Spinal cord (tissue), 10 donors: ENCODE measurements around the gene LSMEM2. TPM values are rescaled to one million over a fixed set of nuclear protein-coding genes. Genes with fewer than 3 reads are reported as not detected.

Experiments
- DNase-seq, 6 donors: peaks; one replicate each; pipeline versions ENCODE4 v3.0.0 to v3.0.0-alpha.2; 2013 to 2015; ENCODE audit warnings: low spot score in 6 of 6, low read depth in 4 of 6
- H3K27ac ChIP-seq: one replicate; pipeline ENCODE4 v1.5.1; 2013; ENCODE audit warnings: low read depth, low read length, control low read depth
- H3K27me3 ChIP-seq: one replicate; pipeline ENCODE4 v1.6.1; 2013; ENCODE audit warnings: low read length; ENCODE audit not compliant: control insufficient read depth, insufficient read depth
- H3K36me3 ChIP-seq: one replicate; pipeline ENCODE4 v1.6.1; 2013; ENCODE audit warnings: low read length; ENCODE audit not compliant: control insufficient read depth, insufficient read depth
- H3K4me1 ChIP-seq: one replicate; pipeline ENCODE4 v1.6.1; 2013; ENCODE audit warnings: low read length; ENCODE audit not compliant: control insufficient read depth, insufficient read depth
- H3K4me3 ChIP-seq: one replicate; pipeline ENCODE4 v1.5.1; 2013; ENCODE audit warnings: low read depth, low read length, control low read depth
- H3K9me3 ChIP-seq: one replicate; pipeline ENCODE4 v1.6.1; 2013; ENCODE audit warnings: low read length; ENCODE audit not compliant: control insufficient read depth, insufficient read depth
- WGBS: methylation state at CpG from one replicate; pipeline ENCODE4 v1.1.5; 2013; ENCODE audit warnings: missing lambda C conversion rate; ENCODE audit not compliant: insufficient coverage; 5-methylcytosine and 5-hydroxymethylcytosine counted together
- polyA plus RNA-seq, 2 donors: library from polyadenylated mRNA; unstranded; fragments of 120-200 nt; gene quantifications; one replicate each; pipeline ENCODE4 v1.2.1, GENCODE V29; 2013; ENCODE audit not compliant: insufficient read length in 2 of 2
- total RNA-seq, 2 donors: library from RNA; depleted of rRNA in 1 of 2; stranded (reverse); fragments of 120-200 nt in 1 of 2; fragments of >200 nt in 1 of 2; gene quantifications; one replicate each; pipeline versions ENCODE4 v1.2.3 to v1.2.4, GENCODE V29; 2013 to 2014
- donor health status: healthy.

LSMEM2 gene
- total and polyA plus RNA-seq, 4 donors: 0.43 to 1.1 (median 0.44) TPM; not detected in 1

- DNase-seq: no peak
- Histone ChIP-seq H3K27me3 (no peaks in the 10 kb centered on the region), H3K4me3 (no peak overlapping the region), H3K27ac (no peak overlapping the region), H3K9me3 (no peaks in the 10 kb centered on the region), H3K4me1 (peaks cover 17% of the 10 kb centered on the region), H3K36me3 (peaks cover 47% of the 10 kb centered on the region)
- WGBS: 87% methylated on average over 1 of the region's 1 CpG
Measured at GRCh38 chr3:50287262-50287661, 8.4 kb downstream of the LSMEM2 start.

- no peaks in the 10 kb centered on the region for H3K9me3 ChIP-seq
- H3K27ac ChIP-seq: no peak overlapping the region
- DNase-seq: no peak
- peaks cover 28% of the 10 kb centered on the region for H3K4me1 ChIP-seq
- H3K27me3 ChIP-seq: no peaks in the 10 kb centered on the region
- H3K4me3 ChIP-seq: no peak overlapping the region
- H3K36me3 ChIP-seq: peaks cover 47% of the 10 kb centered on the region
- WGBS: 96% methylated on average over 22 of the region's 23 CpGs
Measured at GRCh38 chr3:50288387-50289007, 9.6 kb downstream of the LSMEM2 start.

- H3K9me3 ChIP-seq: no peaks in the 10 kb centered on the region
- H3K36me3 ChIP-seq: peaks cover 47% of the 10 kb centered on the region
- 90% methylated on average over 2 of the region's 6 CpGs for WGBS
- H3K4me1 ChIP-seq: peaks cover 29% of the 10 kb centered on the region
- no peaks in the 10 kb centered on the region for H3K27me3 ChIP-seq
- H3K27ac ChIP-seq: no peak overlapping the region
- DNase-seq: no peak
- no peak overlapping the region for H3K4me3 ChIP-seq
Measured at GRCh38 chr3:50289130-50289529, 10.2 kb downstream of the LSMEM2 start.

GRCh38 chr3:50290161-50290641 lies 11.3 kb downstream of the LSMEM2 start:
- 97% methylated on average over 6 of the region's 16 CpGs for WGBS
- DNase-seq: no peak
- H3K27ac ChIP-seq: no peak overlapping the region

GRCh38 chr3:50292159-50293078 lies 13.5 kb downstream of the LSMEM2 start, which contains the start of gene IFRD2:
IFRD2 (minus strand) TSS chr3:50292429; CDS start chr3:50292274, 155 bp downstream.
- Histone ChIP-seq H3K27me3 (no peaks in the 10 kb centered on the region), H3K36me3 (peaks cover 58% of the 10 kb centered on the region)

More at GRCh38 chr3:50290161-50290641, 11.3 kb downstream of the LSMEM2 start:
- H3K27me3 ChIP-seq: no peaks in the 10 kb centered on the region
- H3K36me3 ChIP-seq: peaks cover 53% of the 10 kb centered on the region
- H3K4me3 ChIP-seq: no peak overlapping the region
- peaks cover 29% of the 10 kb centered on the region for H3K4me1 ChIP-seq
- H3K9me3 ChIP-seq: no peaks in the 10 kb centered on the region

GRCh38 chr3:50293079-50293801 lies 14.4 kb downstream of the LSMEM2 start:
- Histone ChIP-seq H3K27me3 (no peaks in the 10 kb centered on the region), H3K36me3 (peaks cover 51% of the 10 kb centered on the region), H3K4me1 (peaks cover 39% of the 10 kb centered on the region), H3K27ac (peak overlapping the region; percentile 87), H3K9me3 (no peaks in the 10 kb centered on the region), H3K4me3 (no peak overlapping the region)
- WGBS: 87% methylated on average over 12 of the region's 12 CpGs
- DNase-seq: no peak

More at GRCh38 chr3:50292159-50293078, 13.5 kb downstream of the LSMEM2 start, which contains the start of gene IFRD2:
- WGBS: 2% methylated on average over 66 of the region's 67 CpGs
- Histone ChIP-seq H3K9me3 (no peaks in the 10 kb centered on the region), H3K4me1 (peaks cover 31% of the 10 kb centered on the region), H3K27ac (peak within 1 kb of the TSS; percentile 87), H3K4me3 (peak within 1 kb of the TSS; percentile 82)
- peak; percentile 86 to 99 (median 94) for DNase-seq

- Histone ChIP-seq H3K36me3 (peaks cover 43% of the 10 kb centered on the region), H3K27me3 (no peaks in the 10 kb centered on the region), H3K4me1 (peaks cover 48% of the 10 kb centered on the region), H3K27ac (no peak overlapping the region), H3K9me3 (no peaks in the 10 kb centered on the region), H3K4me3 (no peak overlapping the region)
- DNase-seq: no peak
- WGBS: 95% methylated on average over 3 of the region's 4 CpGs
Measured at GRCh38 chr3:50294089-50294488, 15.2 kb downstream of the LSMEM2 start.

- no peak overlapping the region for H3K4me3 ChIP-seq
- peaks cover 51% of the 10 kb centered on the region for H3K4me1 ChIP-seq
- WGBS: 89% methylated on average over 22 of the region's 22 CpGs
- peaks cover 36% of the 10 kb centered on the region for H3K36me3 ChIP-seq
- no peaks in the 10 kb centered on the region for H3K27me3 ChIP-seq
- no peak overlapping the region for H3K27ac ChIP-seq
- no peaks in the 10 kb centered on the region for H3K9me3 ChIP-seq
- DNase-seq: no peak
Measured at GRCh38 chr3:50294492-50295403, 15.9 kb downstream of the LSMEM2 start.
